Measurements from ENCODE around the gene AMDHD1. TPM values are rescaled to one million over a fixed set of nuclear protein-coding genes. Genes with fewer than 3 reads are reported as not detected.

AMDHD1 gene, protein sequence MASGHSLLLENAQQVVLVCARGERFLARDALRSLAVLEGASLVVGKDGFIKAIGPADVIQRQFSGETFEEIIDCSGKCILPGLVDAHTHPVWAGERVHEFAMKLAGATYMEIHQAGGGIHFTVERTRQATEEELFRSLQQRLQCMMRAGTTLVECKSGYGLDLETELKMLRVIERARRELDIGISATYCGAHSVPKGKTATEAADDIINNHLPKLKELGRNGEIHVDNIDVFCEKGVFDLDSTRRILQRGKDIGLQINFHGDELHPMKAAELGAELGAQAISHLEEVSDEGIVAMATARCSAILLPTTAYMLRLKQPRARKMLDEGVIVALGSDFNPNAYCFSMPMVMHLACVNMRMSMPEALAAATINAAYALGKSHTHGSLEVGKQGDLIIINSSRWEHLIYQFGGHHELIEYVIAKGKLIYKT
- total RNA-seq (2022; extraction: Qiagen RNA extraction) = 2.3 to 2.9 TPM (median 2.5 TPM) in 5 replicates

DNA sequence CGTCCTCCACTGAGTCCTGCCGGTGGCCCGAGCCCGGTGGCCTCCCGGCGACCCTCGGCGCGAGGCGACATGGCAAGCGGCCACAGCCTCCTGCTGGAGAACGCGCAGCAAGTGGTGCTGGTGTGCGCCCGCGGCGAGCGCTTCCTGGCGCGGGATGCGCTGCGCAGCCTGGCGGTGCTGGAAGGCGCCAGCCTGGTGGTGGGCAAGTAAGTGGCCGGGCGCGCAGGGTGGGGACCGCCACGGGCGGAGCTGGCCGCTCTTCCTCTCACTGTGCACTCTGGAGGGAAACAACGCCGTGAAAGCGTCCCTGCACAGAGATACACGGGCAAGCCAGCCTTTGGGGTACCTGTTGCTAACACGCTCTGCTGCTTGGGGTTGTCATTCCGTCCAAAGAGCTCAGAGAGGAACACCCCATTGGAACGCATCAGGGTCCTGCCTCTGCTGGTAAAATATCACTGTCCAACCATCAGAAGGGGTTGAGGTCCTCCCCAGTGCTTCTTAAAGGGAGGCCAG is at the start of gene AMDHD1:
Gene AMDHD1 (plus strand): TSS at position 2 of the 513 bp plus-strand sequence. CDS start 68 bp downstream, at position 70.

DNA sequence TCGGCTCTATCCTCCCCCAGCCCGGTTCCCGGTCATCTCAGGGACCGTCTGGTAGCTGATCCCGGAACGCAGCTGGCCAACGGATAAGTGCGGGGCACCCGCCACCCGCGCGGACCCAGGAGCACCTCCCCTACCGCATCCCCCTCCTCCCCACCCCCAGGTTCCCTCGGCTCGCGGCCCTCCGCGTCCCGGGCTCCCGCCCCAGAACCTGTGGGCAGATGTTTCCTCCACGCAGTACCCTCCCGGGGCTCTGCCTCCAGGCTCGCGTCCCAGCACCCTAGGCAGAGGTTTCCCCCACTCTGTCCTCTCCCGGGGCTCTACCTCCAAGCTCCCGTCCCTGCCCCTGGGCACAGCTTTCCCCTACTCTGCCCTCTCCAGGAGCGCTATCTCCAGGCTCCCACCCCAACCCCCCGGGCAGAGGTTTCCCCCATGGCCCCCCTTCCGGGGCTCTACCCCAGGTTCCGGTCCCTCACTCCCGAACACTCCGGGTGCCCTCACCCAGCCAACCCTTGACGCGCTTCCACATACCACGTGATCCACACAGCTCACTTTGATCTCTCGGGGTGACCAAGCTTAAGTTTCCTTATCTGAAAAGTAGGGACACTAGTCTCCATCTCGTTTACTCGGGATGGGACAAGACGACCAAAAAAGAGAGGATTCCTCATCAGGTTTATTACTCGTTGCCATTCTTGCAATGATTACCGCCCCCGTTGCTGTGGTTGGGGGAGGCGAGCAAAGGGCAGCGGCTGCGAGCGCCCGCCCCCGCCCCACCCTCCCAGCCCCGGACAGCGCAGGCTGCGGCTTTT is 404 bp upstream of the AMDHD1 start, which contains the start of gene CCDC38:
Gene CCDC38 (minus strand): TSS at position 91 of the 806 bp plus-strand sequence. CDS start 6,105 bp downstream, outside the sequence.

DNA sequence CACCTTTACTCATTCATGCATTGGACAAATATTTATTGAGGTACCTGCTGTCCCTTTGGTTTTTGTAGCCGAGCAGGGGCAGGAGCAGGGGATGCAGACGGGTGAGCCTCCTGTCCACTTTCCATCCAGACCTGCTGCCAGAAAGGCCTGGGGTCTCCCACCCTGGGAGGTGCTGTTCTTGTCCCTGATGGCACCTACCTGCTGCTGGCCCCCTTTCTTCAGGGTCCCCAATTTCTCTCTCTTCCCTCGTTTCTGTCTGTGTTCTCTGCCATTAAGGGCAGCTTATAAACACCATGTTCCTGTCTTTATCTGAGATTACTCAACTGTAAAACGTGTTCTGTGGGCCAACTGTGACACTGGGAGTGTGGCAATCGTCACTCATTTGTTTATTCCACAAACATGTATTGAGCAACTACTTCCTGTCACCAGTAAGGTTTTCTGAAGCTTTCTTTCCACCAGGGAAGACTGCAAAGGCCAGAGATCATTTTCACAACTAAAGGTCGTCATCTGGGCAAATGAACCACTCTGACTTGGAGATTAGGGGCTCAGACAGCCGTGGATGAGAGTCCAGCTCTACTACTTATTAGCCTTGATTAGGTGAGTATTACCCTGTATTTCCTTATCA is 53.0 kb downstream of the AMDHD1 start, which contains the start of gene HAL:
Gene HAL (minus strand): TSS at position 311 of the 625 bp plus-strand sequence. CDS start 434 bp downstream, outside the sequence.

Other genes starting within 250 kb of the AMDHD1 start
- gene NTN4, start 152.6 kb upstream of the AMDHD1 start, total RNA-seq (2022; extraction: Qiagen RNA extraction) = 44.5 to 54.5 TPM (median 50.9 TPM) in 5 replicates
- 113 to 147 TPM (median 119 TPM) in 5 replicates for gene SNRPF, start 84.4 kb upstream of the AMDHD1 start, total RNA-seq (2022; extraction: Qiagen RNA extraction)
- gene CCDC38, start 717 bp upstream of the AMDHD1 start, total RNA-seq (2022; extraction: Qiagen RNA extraction) = 0.06 to 0.15 TPM (median 0.09 TPM) in 5 replicates
- gene HAL, start 53.0 kb downstream of the AMDHD1 start, total RNA-seq (2022; extraction: Qiagen RNA extraction) = 0.16 to 0.30 TPM (median 0.18 TPM) in 4 of 5 replicates, not detected in the other
- gene LTA4H, start 92.3 kb downstream of the AMDHD1 start, total RNA-seq (2022; extraction: Qiagen RNA extraction) = 92.2 to 120 TPM (median 99.1 TPM) in 5 replicates